ENCODE data around the gene COL18A1.
"Not testable (repeated sequence)": the region's sequence is repeated elsewhere in the genome, so short reads cannot be mapped to it uniquely, and the experiment has no call there.

The COL18A1 gene

GRCh38 chr21:45363921-45364467, 41.0 kb upstream of the COL18A1 start:
- Histone ChIP-seq H3K36me3 (ENCODE audit: insufficient read depth, low read length) (no peaks in the 10 kb centered on the region), H3K9ac (ENCODE audit: low read depth, low read length) (no peak overlapping the region), H3K9me3 (ENCODE audit: control insufficient read depth, insufficient read depth, low read length) (no peaks in the 10 kb centered on the region), H3K4me1 (ENCODE audit: insufficient read depth, low read length) (peaks cover 34% of the 10 kb centered on the region)

DNA sequence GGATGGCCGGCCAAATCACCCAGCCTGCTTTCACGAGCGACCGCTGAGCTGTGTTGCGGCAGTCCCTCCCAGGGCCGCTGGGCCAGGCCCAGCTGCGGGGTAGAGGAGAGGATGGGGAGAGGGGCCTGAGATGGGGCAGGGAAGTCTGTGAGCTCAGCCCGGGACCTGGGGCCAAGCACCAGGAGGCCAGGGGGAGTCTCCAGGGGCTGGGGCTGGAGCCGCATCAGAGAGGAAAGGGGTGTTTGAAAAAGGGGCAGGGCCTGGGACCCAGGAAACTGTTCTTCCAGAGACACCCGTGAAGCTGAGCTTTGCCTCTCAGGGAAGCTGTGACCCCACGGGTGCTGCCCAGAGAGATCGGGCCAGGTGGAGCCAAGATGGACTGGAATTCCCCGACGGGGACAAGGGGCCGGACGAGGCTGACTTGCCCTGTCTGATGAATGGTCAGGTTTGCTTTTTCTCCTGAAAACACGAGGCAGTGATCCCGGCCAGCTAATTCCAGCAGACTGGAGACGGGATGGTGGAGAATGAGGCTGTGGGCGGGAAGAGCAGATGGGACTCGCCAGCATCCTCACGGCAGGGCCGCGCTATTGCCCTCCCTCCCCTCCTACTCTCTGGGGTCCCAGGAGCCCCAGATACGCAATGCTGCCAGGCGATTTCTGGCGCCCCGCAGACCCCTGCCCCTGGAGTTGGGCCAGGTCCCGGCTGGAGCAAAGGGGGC, 40.3 kb upstream of the COL18A1 start:
- H3K9me3 ChIP-seq (ENCODE audit: control insufficient read depth, insufficient read depth, low read length): no peaks in the 10 kb centered on the region
- no peak overlapping the region for H3K9ac ChIP-seq (ENCODE audit: low read depth, low read length)
- no peaks in the 10 kb centered on the region for H3K36me3 ChIP-seq (ENCODE audit: insufficient read depth, low read length)
- H3K4me1 ChIP-seq (ENCODE audit: insufficient read depth, low read length): peaks cover 34% of the 10 kb centered on the region

DNA sequence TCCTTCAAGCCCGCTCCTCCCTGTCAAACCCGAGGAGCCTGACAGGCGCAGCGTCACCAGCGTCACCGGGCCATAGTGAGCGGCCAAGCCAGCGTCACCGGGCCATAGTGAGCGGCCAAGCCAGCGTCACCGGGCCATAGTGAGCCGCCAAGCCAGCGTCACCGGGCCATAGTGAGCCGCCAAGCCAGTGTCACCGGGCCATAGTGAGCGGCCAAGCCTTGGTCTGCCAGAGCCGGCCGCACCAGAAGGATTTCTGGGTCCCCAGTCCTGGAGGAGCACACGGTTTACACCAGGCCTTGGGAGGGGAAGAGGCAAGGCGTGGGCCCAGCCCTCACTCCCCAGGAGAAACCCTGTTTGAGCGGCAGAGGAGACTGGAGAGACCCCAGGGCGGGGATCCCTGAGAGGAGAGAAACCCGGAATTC, 39.8 kb upstream of the COL18A1 start:
- H3K4me1 ChIP-seq (ENCODE audit: insufficient read depth, low read length): peaks cover 32% of the 10 kb centered on the region
- H3K36me3 ChIP-seq (ENCODE audit: insufficient read depth, low read length): no peaks in the 10 kb centered on the region
- no peak overlapping the region for H3K9ac ChIP-seq (ENCODE audit: low read depth, low read length)
- no peaks in the 10 kb centered on the region for H3K9me3 ChIP-seq (ENCODE audit: control insufficient read depth, insufficient read depth, low read length)

- H3K9ac ChIP-seq (ENCODE audit: low read depth, low read length): no peak overlapping the region
- no peaks in the 10 kb centered on the region for H3K9me3 ChIP-seq (ENCODE audit: control insufficient read depth, insufficient read depth, low read length)
- no peaks in the 10 kb centered on the region for H3K36me3 ChIP-seq (ENCODE audit: insufficient read depth, low read length)
- H3K4me1 ChIP-seq (ENCODE audit: insufficient read depth, low read length): peaks cover 31% of the 10 kb centered on the region
Measured at GRCh38 chr21:45365608-45366241, 39.2 kb upstream of the COL18A1 start.

DNA sequence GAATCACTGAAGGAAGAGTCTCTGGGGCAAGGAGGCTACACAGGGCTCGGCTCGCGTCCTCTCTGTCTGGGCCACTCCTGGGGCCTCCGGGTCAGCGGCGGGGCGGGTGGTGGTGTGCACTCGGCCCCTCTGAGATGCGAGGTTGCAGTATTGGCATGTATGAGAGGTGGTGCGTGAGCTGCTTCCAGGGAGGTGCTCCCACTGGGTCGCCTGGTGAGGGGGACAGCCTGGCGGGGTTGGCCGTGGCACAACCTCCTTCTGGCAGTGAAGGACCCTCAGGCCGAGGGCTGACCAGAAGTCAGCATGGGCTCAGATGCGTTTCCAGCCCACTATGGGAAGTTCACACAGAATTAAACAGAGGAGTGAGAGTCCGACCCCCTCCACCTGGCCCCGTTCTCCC, 38.5 kb upstream of the COL18A1 start:
- H3K4me1 ChIP-seq (ENCODE audit: insufficient read depth, low read length): peaks cover 27% of the 10 kb centered on the region

DNA sequence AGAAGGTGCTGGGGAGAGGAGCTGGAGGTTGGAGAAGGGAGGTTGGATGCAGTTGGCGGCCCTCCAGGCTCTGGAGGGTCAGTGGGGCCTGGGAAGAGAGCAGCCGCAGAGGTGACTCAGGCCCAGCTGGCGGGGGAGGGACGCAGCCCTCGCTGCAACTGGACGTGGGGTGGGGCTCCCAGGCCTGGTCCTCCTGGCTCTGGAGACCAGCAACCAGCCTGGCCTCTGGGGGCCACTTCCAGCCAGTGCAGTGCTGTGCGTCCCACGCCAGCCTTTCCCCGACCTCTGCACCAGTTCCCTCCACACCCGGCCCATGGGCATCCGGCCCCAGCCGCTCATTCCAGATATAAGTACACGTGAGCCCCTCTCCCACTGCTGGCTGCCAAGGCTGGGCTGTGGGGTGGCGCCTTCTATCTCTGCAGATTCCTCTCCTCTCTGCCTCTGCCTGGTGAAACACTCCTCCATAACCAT, 38.0 kb upstream of the COL18A1 start:
- Histone ChIP-seq H3K36me3 (ENCODE audit: insufficient read depth, low read length) (no peaks in the 10 kb centered on the region), H3K9ac (ENCODE audit: low read depth, low read length) (no peak overlapping the region), H3K9me3 (ENCODE audit: control insufficient read depth, insufficient read depth, low read length) (peaks cover under 1% of the 10 kb centered on the region; the same call in 1 of the 2 replicates), H3K4me1 (ENCODE audit: insufficient read depth, low read length) (peaks cover 22% of the 10 kb centered on the region)

More for the DNA sequence above, 38.5 kb upstream of the COL18A1 start:
- Histone ChIP-seq H3K36me3 (ENCODE audit: insufficient read depth, low read length) (no peaks in the 10 kb centered on the region), H3K9ac (ENCODE audit: low read depth, low read length) (no peak overlapping the region), H3K9me3 (ENCODE audit: control insufficient read depth, insufficient read depth, low read length) (no peaks in the 10 kb centered on the region)

DNA sequence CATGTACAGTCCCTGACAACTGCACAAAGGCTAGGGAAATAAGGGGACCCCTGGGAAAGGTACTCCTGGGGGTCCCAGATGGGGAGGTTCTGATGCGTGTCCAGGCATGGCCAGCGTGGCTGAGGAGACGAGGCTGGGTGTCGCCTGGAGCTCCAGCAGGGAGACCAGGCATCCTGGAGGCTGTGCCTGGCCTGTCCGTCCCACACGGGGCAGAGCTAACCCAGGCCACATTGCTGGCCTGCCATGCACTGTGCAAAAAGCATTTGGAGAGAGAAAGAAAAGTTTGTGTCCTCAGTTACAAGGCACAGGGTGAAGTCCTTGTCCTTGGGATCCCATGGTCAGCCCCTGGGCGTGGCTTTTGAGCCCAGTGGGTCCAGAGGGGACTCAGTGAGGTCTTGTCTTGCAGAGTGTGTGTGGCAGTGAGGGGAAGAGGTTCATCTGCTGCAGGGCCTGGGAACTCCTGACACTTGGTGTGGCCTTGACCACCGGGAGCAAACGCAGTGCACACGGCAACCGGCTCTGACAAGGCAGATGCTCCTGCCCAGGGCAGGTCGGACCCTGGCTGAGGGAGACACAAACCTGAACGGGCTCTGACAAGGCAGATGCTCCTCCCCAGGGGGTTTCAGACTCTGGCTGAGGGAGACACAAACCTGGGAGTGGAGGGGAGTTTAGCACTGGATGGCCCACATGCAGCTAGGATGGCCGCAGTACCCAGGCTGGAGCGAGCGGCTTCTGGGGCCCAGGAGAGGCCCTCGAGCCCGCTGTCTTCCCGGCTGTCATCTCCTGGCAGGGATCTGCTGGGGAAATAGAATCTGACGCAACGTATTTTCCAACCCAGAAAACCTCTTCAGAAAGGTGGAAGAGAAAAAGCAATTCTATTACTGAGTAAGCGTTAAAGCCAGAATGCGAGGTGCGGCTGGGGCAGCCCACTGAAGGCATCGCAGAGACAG, 37.3 kb upstream of the COL18A1 start:
- no peak overlapping the region for H3K9ac ChIP-seq (ENCODE audit: low read depth, low read length)
- H3K9me3 ChIP-seq (ENCODE audit: control insufficient read depth, insufficient read depth, low read length): peaks cover 5% of the 10 kb centered on the region
- H3K4me1 ChIP-seq (ENCODE audit: insufficient read depth, low read length): peaks cover 21% of the 10 kb centered on the region

GRCh38 chr21:45369018-45369417, 35.9 kb upstream of the COL18A1 start:
- H3K4me1 ChIP-seq (ENCODE audit: insufficient read depth, low read length): peaks cover 18% of the 10 kb centered on the region
- not testable (repeated sequence) for H3K36me3 ChIP-seq (ENCODE audit: insufficient read depth, low read length); H3K9ac ChIP-seq (ENCODE audit: low read depth, low read length); H3K9me3 ChIP-seq (ENCODE audit: control insufficient read depth, insufficient read depth, low read length)

More for the DNA sequence above, 37.3 kb upstream of the COL18A1 start:
- H3K36me3 ChIP-seq (ENCODE audit: insufficient read depth, low read length): no peaks in the 10 kb centered on the region

DNA sequence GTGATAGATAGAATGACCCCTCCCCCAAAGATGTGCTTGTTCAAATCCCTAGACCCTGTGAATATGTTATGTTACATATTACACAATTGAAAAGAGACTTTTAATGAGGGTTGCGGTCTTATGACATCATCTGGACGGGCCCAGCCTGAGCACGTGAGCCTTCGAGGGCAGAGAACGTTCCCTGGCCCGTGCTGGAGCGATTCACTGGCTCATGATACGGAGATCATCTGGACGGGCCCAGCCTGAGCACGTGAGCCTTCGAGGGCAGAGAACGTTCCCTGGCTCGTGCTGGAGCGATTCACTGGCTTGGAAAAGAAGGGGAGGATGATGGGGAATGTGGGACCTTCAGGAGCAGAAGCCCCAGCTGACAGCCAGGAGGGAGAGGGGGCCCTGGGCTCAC, 34.4 kb upstream of the COL18A1 start:
- peaks cover 12% of the 10 kb centered on the region for H3K4me1 ChIP-seq (ENCODE audit: insufficient read depth, low read length)
- H3K9ac ChIP-seq (ENCODE audit: low read depth, low read length): no peak overlapping the region
- H3K9me3 ChIP-seq (ENCODE audit: control insufficient read depth, insufficient read depth, low read length): peaks cover 5% of the 10 kb centered on the region
- no peaks in the 10 kb centered on the region for H3K36me3 ChIP-seq (ENCODE audit: insufficient read depth, low read length)

DNA sequence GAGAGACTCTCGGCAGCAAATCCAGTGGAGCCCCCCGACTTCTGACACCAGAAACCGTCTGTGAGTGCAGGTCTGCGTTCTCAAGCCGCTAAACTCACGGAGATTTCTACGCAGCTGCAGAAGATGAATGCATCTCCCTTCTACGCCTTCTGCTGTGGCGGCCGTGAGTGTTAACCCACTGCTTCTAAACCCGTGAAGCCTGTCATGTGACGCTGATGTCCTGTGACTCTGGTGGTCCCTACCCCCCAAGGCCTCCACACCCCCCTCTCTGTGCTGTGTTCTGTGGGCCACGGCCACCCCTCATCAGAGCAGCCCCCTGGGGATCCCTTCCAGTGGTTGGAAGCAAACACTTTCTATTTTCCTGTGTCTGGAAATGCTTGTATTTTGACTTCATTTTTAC, 33.9 kb upstream of the COL18A1 start:
- Histone ChIP-seq H3K9me3 (ENCODE audit: control insufficient read depth, insufficient read depth, low read length) (peaks cover 5% of the 10 kb centered on the region), H3K9ac (ENCODE audit: low read depth, low read length) (no peak overlapping the region), H3K36me3 (ENCODE audit: insufficient read depth, low read length) (no peaks in the 10 kb centered on the region), H3K4me1 (ENCODE audit: insufficient read depth, low read length) (peaks cover 11% of the 10 kb centered on the region; the same call in 1 of the 2 replicates)

- Histone ChIP-seq H3K9me3 (ENCODE audit: control insufficient read depth, insufficient read depth, low read length) (peaks cover 8% of the 10 kb centered on the region), H3K9ac (ENCODE audit: low read depth, low read length) (no peak overlapping the region), H3K36me3 (ENCODE audit: insufficient read depth, low read length) (no peaks in the 10 kb centered on the region), H3K4me1 (ENCODE audit: insufficient read depth, low read length) (peaks cover 11% of the 10 kb centered on the region; the same call in 1 of the 2 replicates)
Measured at GRCh38 chr21:45371655-45372054, 33.3 kb upstream of the COL18A1 start.

DNA sequence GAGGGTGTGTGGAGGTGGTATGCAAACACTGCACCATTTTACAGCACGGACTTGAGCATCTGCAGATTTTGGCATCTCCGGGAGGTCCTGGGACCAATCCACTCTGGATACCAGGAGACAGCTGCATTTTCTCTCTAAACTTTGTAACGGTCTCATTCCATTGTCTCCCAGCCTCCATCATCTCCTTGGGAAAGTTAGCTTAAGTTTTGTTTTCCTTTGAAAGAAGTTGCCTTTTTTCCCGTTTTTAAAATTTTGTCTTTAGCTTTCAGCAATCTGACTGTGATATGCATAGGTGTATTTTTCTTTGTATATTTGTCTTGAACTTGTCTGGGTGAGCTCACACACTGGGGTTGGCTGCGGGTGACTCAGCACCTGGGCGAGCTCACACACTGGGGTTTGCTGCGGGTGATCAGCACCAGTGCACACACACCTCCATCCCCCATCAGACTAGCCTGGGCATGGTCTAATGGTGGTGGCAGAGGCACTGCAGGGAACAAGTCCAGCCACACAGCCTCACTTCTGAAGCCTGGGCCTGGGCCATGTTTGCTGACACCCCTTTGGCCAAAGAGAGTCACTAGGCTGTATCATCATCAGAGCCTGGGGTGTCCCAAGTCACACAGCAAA, 32.1 kb upstream of the COL18A1 start:
- Histone ChIP-seq H3K9me3 (ENCODE audit: control insufficient read depth, insufficient read depth, low read length) (peaks cover 20% of the 10 kb centered on the region), H3K36me3 (ENCODE audit: insufficient read depth, low read length) (no peaks in the 10 kb centered on the region), H3K9ac (ENCODE audit: low read depth, low read length) (no peak overlapping the region), H3K4me1 (ENCODE audit: insufficient read depth, low read length) (peaks cover 4% of the 10 kb centered on the region; the same call in 1 of the 2 replicates)

- Histone ChIP-seq H3K9me3 (ENCODE audit: control insufficient read depth, insufficient read depth, low read length) (peaks cover 20% of the 10 kb centered on the region), H3K36me3 (ENCODE audit: insufficient read depth, low read length) (no peaks in the 10 kb centered on the region), H3K9ac (ENCODE audit: low read depth, low read length) (no peak overlapping the region), H3K4me1 (ENCODE audit: insufficient read depth, low read length) (peaks cover 5% of the 10 kb centered on the region; the same call in 1 of the 2 replicates)
Measured at GRCh38 chr21:45373991-45374816, 30.8 kb upstream of the COL18A1 start.
